GOT3 (cell line): Measurements from ENCODE around the gene PIWIL4.

Experiments used
- DNase-seq: peaks from one replicate; lab custom pipeline; 2025; ENCODE audit warnings: mixed read lengths; lab: John Stamatoyannopoulos, UW

Gene PIWIL4

GRCh38 chr11:94662846-94663390 is 95.8 kb downstream of the PIWIL4 start:
- no peak for DNase-seq

GRCh38 chr11:94664346-94664745 is 97.2 kb downstream of the PIWIL4 start:
- no peak for DNase-seq

- DNase-seq, result no peak
These were observed 98.0 kb downstream of the PIWIL4 start for GRCh38 chr11:94665116-94665659.

GRCh38 chr11:94666792-94667721 is 99.9 kb downstream of the PIWIL4 start:
- no peak for DNase-seq

GRCh38 chr11:94668212-94668793 is 101.1 kb downstream of the PIWIL4 start:
- no peak for DNase-seq

- DNase-seq, result no peak
These were observed 101.9 kb downstream of the PIWIL4 start for GRCh38 chr11:94669023-94669422.
